OCI-LY3 (cell line): ENCODE data around the gene TENT4B.

ENCODE experiments used
- H2AFZ ChIP-seq: fragments of 200-600, 300-600 bp; shearing (Covaris generic); 2 replicates; pipeline ENCODE4 v1.6.0; 2014; ENCODE audit warnings: antibody characterized with exemption, low read depth, low read length
- H3K27ac ChIP-seq: fragments of 200-600, 300-600 bp; sonication (generic); 2 replicates; pipeline ENCODE4 v1.5.1; 2014; ENCODE audit warnings: mild to moderate bottlenecking, low read length, moderate library complexity, mixed read lengths
- H3K27me3 ChIP-seq: fragments of 200-600, 300-600 bp; sonication (generic); 2 replicates; pipeline ENCODE4 v1.6.1; 2014; ENCODE audit warnings: low read depth, low read length, mixed read lengths
- H3K36me3 ChIP-seq: fragments of 200-600, 300-600 bp; sonication (generic); replicated peaks from 2 replicates; pipeline ENCODE3; 2014; ENCODE audit warnings: low read depth, low read length, mixed read lengths
- H3K4me1 ChIP-seq: fragments of 300-600, 200-600 bp; sonication (generic); 2 replicates; pipeline ENCODE4 v1.6.1; 2014; ENCODE audit warnings: low read length, mixed read lengths
- H3K4me2 ChIP-seq: fragments of 200-600, 300-600 bp; sonication (generic); 2 replicates; pipeline ENCODE4 v1.6.1; 2014; ENCODE audit warnings: low read length, mixed read lengths
- H3K4me3 ChIP-seq: fragments of 300-600, 200-600 bp; sonication (generic); 2 replicates; pipeline ENCODE4 v1.5.1; 2014; ENCODE audit warnings: antibody characterized with exemption, mild to moderate bottlenecking, low read length, moderate library complexity
- H3K79me2 ChIP-seq: fragments of 300-600, 200-600 bp; shearing (Covaris generic); 2 replicates; pipeline ENCODE4 v1.6.1; 2014; ENCODE audit warnings: mild to moderate bottlenecking, low read length, mixed read lengths
- H3K9ac ChIP-seq: fragments of 300-600, 200-600 bp; shearing (Covaris generic); 2 replicates; pipeline ENCODE4 v1.6.0; 2014; ENCODE audit warnings: mild to moderate bottlenecking, low read length, moderate library complexity
- H3K9me3 ChIP-seq: fragments of 200-600, 300-600 bp; shearing (Covaris generic); 2 replicates; pipeline ENCODE4 v1.6.1; 2014; ENCODE audit warnings: low read length, mixed read lengths; ENCODE audit not compliant: insufficient read depth
- H4K20me1 ChIP-seq: fragments of 200-600, 300-600 bp; sonication (generic); 2 replicates; pipeline ENCODE4 v1.6.1; 2016; ENCODE audit warnings: low read length, mixed read lengths; ENCODE audit not compliant: insufficient read depth
- EZH2phosphoT487 ChIP-seq: fragments of 200-600 bp; shearing (Covaris generic); IDR thresholded peaks from 2 replicates; pipeline ENCODE4 v1.6.1; 2018; ENCODE audit warnings: antibody characterized with exemption, mixed run types, low read depth
- TF ChIP-seq, protein P1 (sequence below): fragments of 200-600, 300-600 bp; sonication (generic); IDR thresholded peaks from 2 replicates; pipeline ENCODE4 v1.5.1; 2014; ENCODE audit warnings: antibody characterized with exemption, low read length, low read depth

TENT4B gene

DNA sequence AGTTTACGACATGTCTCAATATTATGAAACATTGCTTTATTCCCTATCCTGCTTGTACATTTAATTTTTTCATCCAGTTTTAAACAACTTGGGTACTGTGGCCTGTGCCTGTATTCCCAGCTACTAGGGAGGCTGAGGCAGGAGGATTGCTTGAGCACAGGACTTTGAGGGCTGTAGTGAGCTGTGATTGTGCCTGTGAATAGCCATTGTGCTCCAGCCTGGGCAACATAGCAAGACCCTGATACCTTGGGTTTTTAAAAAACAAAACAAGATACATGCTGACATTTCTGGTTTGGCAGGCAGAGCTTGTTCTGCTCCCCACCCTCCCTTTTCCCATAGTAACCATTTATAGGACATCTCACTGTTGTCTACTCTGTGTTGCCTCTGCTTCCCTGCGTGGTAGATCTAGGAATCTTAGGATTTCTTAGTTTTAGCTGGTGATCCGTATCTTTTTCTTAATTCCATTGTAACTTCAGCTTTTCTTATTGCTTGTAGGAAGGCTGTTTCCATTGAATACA, 35.6 kb downstream of the TENT4B start:
- Histone ChIP-seq H3K4me3 (no peak overlapping the region), H3K27ac (no peak overlapping the region), H3K27me3 (no peaks in the 10 kb centered on the region), H3K4me2 (no peak overlapping the region), H3K79me2 (peaks cover 48% of the 10 kb centered on the region), H3K4me1 (peaks cover 5% of the 10 kb centered on the region; the same call in 1 of the 2 replicates), H3K9me3 (no peaks in the 10 kb centered on the region), H3K36me3 (no peaks in the 10 kb centered on the region), H3K9ac (no peak overlapping the region), H2AFZ (no peak overlapping the region), H4K20me1 (peaks cover 22% of the 10 kb centered on the region)
- TF ChIP-seq, protein P1, sequence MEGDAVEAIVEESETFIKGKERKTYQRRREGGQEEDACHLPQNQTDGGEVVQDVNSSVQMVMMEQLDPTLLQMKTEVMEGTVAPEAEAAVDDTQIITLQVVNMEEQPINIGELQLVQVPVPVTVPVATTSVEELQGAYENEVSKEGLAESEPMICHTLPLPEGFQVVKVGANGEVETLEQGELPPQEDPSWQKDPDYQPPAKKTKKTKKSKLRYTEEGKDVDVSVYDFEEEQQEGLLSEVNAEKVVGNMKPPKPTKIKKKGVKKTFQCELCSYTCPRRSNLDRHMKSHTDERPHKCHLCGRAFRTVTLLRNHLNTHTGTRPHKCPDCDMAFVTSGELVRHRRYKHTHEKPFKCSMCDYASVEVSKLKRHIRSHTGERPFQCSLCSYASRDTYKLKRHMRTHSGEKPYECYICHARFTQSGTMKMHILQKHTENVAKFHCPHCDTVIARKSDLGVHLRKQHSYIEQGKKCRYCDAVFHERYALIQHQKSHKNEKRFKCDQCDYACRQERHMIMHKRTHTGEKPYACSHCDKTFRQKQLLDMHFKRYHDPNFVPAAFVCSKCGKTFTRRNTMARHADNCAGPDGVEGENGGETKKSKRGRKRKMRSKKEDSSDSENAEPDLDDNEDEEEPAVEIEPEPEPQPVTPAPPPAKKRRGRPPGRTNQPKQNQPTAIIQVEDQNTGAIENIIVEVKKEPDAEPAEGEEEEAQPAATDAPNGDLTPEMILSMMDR, result no peak
- TF ChIP-seq EZH2phosphoT487, result no peak

DNA sequence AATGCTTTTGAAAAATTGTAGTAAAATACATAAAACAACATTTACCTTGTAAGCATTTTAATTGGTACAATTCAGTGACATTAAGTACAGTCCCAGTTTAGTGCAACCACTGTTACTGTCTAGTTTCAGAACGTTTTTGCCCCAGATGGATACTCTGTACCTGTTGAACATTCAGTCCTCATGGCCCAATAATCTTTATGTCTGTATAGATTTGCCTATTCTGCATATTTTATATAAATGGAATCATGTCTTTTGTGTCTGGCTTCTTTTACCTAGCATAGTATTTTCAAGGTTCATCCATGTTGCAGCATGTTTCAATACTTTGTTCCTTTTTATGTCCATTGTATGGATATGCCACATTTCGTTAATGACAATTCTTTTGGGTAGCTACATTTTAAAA, 37.2 kb downstream of the TENT4B start:
- no peak overlapping the region for H3K27ac ChIP-seq
- no peaks in the 10 kb centered on the region for H3K27me3 ChIP-seq
- H2AFZ ChIP-seq, result no peak overlapping the region
- peaks cover 27% of the 10 kb centered on the region for H4K20me1 ChIP-seq
- H3K4me1 ChIP-seq, result peaks cover 8% of the 10 kb centered on the region
- no peak overlapping the region for H3K9ac ChIP-seq
- H3K36me3 ChIP-seq, result no peaks in the 10 kb centered on the region
- no peak overlapping the region for H3K4me2 ChIP-seq
- H3K4me3 ChIP-seq, result no peak overlapping the region
- H3K79me2 ChIP-seq, result peaks cover 48% of the 10 kb centered on the region
- no peak for TF ChIP-seq EZH2phosphoT487
- TF ChIP-seq, protein P1, result no peak
- no peaks in the 10 kb centered on the region for H3K9me3 ChIP-seq

DNA sequence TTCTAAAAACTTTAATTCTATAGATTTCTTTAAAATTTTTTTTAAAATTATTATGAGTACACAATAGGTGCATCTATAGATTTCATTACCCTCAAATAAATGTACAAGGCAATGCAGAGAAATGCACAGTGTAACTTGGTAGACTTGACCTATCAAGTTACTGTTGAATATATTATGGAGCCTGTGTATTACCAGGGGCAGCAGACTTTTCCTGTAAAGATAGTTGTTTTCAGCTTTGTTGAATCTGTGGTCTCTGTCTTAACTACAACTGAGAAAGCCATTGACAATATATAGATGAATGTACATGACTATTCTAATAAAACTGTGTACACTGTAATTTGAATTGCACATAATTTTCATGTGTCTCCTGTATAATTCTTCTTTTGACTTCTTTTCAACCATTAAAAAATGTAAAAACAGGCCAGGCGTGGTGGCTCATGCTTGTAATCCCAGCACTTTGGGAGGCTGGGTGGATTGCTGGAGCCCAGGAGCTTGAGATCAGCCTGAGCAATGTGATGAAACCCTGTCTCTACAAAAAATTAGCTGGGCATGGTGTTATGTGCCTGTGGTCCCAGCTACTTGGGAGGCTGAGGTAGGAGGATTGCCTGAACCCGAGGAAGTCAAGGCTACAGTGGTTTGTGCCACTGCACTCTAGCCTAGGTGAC, 39.4 kb downstream of the TENT4B start:
- peaks cover 52% of the 10 kb centered on the region for H3K79me2 ChIP-seq
- H3K27ac ChIP-seq, result no peak overlapping the region
- H3K9ac ChIP-seq, result no peak overlapping the region

DNA sequence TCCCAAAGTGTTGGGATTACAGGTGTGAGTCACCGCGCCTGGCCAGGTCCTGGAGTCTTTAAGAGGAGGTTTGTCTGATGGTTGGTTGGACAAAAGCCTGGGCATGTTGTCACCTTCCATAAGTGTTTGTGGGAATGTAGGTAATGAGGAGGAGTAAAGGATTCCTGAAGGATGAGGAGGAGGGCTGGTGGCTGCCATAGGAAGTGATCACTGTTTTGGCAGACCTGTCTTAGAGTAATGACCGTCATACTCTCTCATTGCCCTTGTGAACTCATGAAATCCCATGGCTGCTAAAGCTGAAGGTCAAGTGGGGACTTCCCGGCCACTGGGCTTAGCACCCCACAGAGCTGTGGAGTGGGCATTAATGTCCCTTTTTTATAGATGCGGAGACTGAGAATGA, 40.5 kb downstream of the TENT4B start:
- H3K4me1 ChIP-seq, result peaks cover 27% of the 10 kb centered on the region
- no peak overlapping the region for H3K4me2 ChIP-seq

More for the DNA sequence above, 39.4 kb downstream of the TENT4B start:
- Histone ChIP-seq H2AFZ (no peak overlapping the region), H3K4me3 (no peak overlapping the region), H4K20me1 (peaks cover 26% of the 10 kb centered on the region), H3K4me1 (peaks cover 23% of the 10 kb centered on the region), H3K4me2 (no peak overlapping the region), H3K27me3 (no peaks in the 10 kb centered on the region), H3K9me3 (0 out of 2 replicates have a peak, but pooled peaks cover under 1% of the 10 kb centered on the region), H3K36me3 (peaks cover 4% of the 10 kb centered on the region)
- no peak for TF ChIP-seq EZH2phosphoT487
- TF ChIP-seq, protein P1, result no peak

More for the DNA sequence above, 40.5 kb downstream of the TENT4B start:
- Histone ChIP-seq H3K4me3 (no peak overlapping the region), H3K79me2 (peaks cover 49% of the 10 kb centered on the region), H4K20me1 (peaks cover 15% of the 10 kb centered on the region; the same call in 1 of the 2 replicates), H3K27me3 (no peaks in the 10 kb centered on the region), H2AFZ (no peak overlapping the region), H3K9me3 (0 out of 2 replicates have a peak, but pooled peaks cover 3% of the 10 kb centered on the region), H3K36me3 (peaks cover 6% of the 10 kb centered on the region), H3K27ac (no peak overlapping the region), H3K9ac (no peak overlapping the region)
- TF ChIP-seq EZH2phosphoT487, result no peak
- TF ChIP-seq, protein P1, result no peak
